ENCODE measurements around the gene DYRK1A. TPM values are rescaled to one million over a fixed set of nuclear protein-coding genes. Genes with fewer than 3 reads are reported as not detected.

The DYRK1A gene
- total RNA-seq, 2 donors from 2014 or later, result 70.5 to 146 TPM

DNA sequence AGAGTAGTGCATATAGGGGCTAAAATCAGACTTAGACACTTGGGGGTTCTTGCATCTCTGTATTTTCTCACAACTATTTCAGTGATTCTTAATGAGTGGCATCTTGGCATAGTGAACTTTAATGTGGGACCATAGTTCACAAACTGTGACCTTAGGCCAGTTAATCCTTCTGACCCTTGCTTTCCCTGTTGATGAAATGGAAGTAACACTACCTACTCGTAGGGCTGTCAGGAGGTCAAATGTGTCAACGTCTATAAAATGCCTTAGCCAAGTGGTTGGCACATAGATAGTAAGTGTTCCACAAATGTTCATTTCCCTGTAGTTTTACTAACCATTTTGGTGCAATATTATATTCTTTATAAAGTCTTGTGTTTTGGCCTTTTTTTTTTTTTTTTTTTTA lies 49.4 kb downstream of the DYRK1A start:
- H3K9me3 ChIP-seq, result no peaks in the 10 kb centered on the region
- no peak overlapping the region for H3K4me3 ChIP-seq
- no peak for DNase-seq (ENCODE audit: low spot score)
- H3K36me3 ChIP-seq, result no peaks in the 10 kb centered on the region
- H3K27ac ChIP-seq, result no peak overlapping the region
- H3K27me3 ChIP-seq (replicated peaks; ENCODE audit: insufficient read depth), result no peaks in the 10 kb centered on the region
- WGBS, result 39% methylated on average over 2 of the region's 2 CpGs
- intact Hi-C loops (cut with DNase I), result no loop called here
- peaks cover 2% of the 10 kb centered on the region for H3K4me1 ChIP-seq (replicated peaks)
- no peak for TF ChIP-seq POLR2AphosphoS5 (IDR thresholded peaks at IDR 0.05)
- TF ChIP-seq CTCF (IDR thresholded peaks at IDR 0.05), result no peak
- TF ChIP-seq POLR2A (IDR thresholded peaks at IDR 0.05), result no peak

DNA sequence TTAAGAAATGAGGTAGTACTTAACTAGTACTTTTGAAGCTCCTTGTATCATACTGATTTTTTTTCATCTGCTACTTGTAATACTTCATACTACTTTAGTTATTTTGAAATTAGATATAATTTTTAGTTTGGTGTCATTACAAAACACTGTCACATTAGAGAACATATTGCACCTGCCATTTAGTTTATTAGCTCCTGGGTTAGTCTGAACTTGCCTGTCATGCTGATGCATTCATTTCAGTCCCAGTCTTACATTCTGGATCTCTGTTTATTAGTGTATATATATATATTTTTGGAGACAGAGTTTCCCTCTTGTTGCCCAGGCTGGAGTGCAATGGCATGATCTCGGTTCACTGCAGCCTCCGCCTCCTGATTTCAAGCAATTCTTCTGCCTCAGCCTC lies 50.3 kb downstream of the DYRK1A start:
- Histone ChIP-seq H3K9me3 (no peaks in the 10 kb centered on the region), H3K36me3 (no peaks in the 10 kb centered on the region), H3K4me3 (no peak overlapping the region), H3K27ac (no peak overlapping the region), H3K27me3 (replicated peaks; ENCODE audit: insufficient read depth) (no peaks in the 10 kb centered on the region), H3K4me1 (replicated peaks) (peaks cover 2% of the 10 kb centered on the region)
- TF ChIP-seq POLR2AphosphoS5 (IDR thresholded peaks at IDR 0.05), result no peak
- TF ChIP-seq POLR2A (IDR thresholded peaks at IDR 0.05), result no peak
- no peak for TF ChIP-seq CTCF (IDR thresholded peaks at IDR 0.05)
- intact Hi-C loops (cut with DNase I), result no loop called here
- WGBS, result 91% methylated on average over 2 of the region's 2 CpGs
- no peak for DNase-seq (ENCODE audit: low spot score)

DNA sequence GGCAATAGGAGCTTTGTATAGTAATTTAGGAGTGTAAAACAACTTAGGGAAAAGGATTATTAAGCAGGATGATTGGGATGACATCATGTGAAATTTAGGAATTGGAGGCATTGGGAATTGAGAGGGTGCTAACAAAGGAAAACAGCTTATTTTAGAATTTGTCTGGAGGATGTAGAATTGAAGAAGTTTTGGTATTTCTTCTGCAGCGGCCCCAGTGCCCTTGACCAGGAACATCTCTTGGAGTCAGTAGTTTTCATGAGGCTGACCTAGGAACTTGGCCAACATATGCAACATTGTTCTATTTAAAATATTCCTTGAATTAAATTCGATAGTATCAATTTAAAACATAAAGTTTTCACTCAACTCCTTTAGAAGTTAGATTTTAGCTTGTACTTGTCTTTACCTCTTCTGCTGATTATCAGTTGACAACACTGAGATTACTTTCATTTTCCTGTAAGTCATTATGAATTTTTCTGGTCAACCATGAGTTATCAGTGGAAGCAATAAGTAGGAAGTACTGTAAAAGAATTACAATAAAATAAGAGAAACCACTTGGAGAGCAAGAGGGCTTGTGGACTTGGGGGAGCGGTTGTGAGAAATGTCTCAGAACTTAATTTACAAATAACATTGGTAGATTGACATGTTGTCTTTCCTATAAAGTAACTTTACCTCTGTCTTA lies 52.8 kb downstream of the DYRK1A start:
- TF ChIP-seq CTCF (IDR thresholded peaks at IDR 0.05), result no peak
- no peak for TF ChIP-seq POLR2A (IDR thresholded peaks at IDR 0.05)
- no peak for TF ChIP-seq POLR2AphosphoS5 (IDR thresholded peaks at IDR 0.05)
- Histone ChIP-seq H3K4me1 (replicated peaks) (peaks cover 2% of the 10 kb centered on the region), H3K27me3 (replicated peaks; ENCODE audit: insufficient read depth) (no peaks in the 10 kb centered on the region)

DNA sequence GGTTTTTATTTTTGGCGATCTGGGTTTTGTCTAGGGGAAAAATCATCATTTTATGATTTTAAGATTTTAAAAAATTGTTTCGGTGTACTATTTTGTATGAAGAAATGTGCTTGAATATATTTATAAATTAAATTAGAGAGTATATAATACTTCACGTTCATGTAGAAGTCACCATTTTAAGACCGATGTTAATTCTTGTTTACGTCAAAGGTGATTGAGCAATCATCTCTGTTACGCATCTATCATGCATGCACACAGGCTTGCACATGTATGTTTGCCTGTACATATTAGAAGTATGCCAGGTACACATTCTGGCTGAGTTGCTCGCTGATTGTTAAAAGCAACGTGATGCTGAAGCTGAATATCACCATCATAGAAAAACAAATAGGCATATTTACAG lies 54.7 kb downstream of the DYRK1A start:
- H3K4me1 ChIP-seq (replicated peaks), result peaks cover 2% of the 10 kb centered on the region

More for the DNA sequence above, 52.8 kb downstream of the DYRK1A start:
- intact Hi-C loops (cut with DNase I), result no loop called here
- WGBS, result 97% methylated on average over 3 of the region's 3 CpGs
- no peak overlapping the region for H3K27ac ChIP-seq
- H3K9me3 ChIP-seq, result no peaks in the 10 kb centered on the region
- no peaks in the 10 kb centered on the region for H3K36me3 ChIP-seq
- no peak overlapping the region for H3K4me3 ChIP-seq
- DNase-seq (ENCODE audit: low spot score), result no peak

More for the DNA sequence above, 54.7 kb downstream of the DYRK1A start:
- intact Hi-C loops (cut with DNase I), result no loop called here
- H3K27me3 ChIP-seq (replicated peaks; ENCODE audit: insufficient read depth), result no peaks in the 10 kb centered on the region
- H3K9me3 ChIP-seq, result no peaks in the 10 kb centered on the region
- no peak overlapping the region for H3K4me3 ChIP-seq
- no peak for DNase-seq (ENCODE audit: low spot score)
- no peak overlapping the region for H3K27ac ChIP-seq
- no peak for TF ChIP-seq POLR2A (IDR thresholded peaks at IDR 0.05)
- TF ChIP-seq POLR2AphosphoS5 (IDR thresholded peaks at IDR 0.05), result no peak
- no peak for TF ChIP-seq CTCF (IDR thresholded peaks at IDR 0.05)
- H3K36me3 ChIP-seq, result no peaks in the 10 kb centered on the region
- WGBS, result 91% methylated on average over 8 of the region's 8 CpGs

Data from prostate gland (tissue), 2 donors.